Panc1 (cell line): ENCODE data around the gene PANK4.

ENCODE experiments used
- CTCF ChIP-seq: fragments of 450-650 bp; IDR thresholded peaks from 2 replicates; pipeline ENCODE4 v1.5.1; 2017; ENCODE audit warnings: mild to moderate bottlenecking
- POLR2AphosphoS5 ChIP-seq: IDR thresholded peaks from 2 replicates; pipeline ENCODE4 v1.6.1; 2012; ENCODE audit warnings: mild to moderate bottlenecking, low read depth, low read length, moderate library complexity
- REST ChIP-seq, 2 experiments: IDR thresholded peaks; 2 replicates each; pipeline ENCODE4 v1.6.1; 2011 to 2012; ENCODE audit warnings: low read depth in 2 of 2, control low read depth in 1 of 2, low read length in 1 of 2, mild to moderate bottlenecking in 1 of 2, moderate library complexity in 1 of 2; ENCODE audit not compliant: insufficient read depth in 1 of 2
- TCF7L2 ChIP-seq: IDR thresholded peaks from 2 replicates; pipeline ENCODE4 v1.6.1; 2011; ENCODE audit warnings: mild to moderate bottlenecking, low read depth, low read length, inconsistent platforms

- no peak for TF ChIP-seq TCF7L2
- TF ChIP-seq CTCF, result no peak
- peak in 1 of 2 experiments; percentile 8; a peak in 1 of 4 replicates for TF ChIP-seq REST (IDR thresholded peaks at IDR 0.05; ENCODE audit: insufficient read depth in 1 of 2, low read depth in 2 of 2, low read length in 1 of 2)
- TF ChIP-seq POLR2AphosphoS5, result no peak
Observed at GRCh38 chr1:2469103-2469940, 57.1 kb downstream of the PANK4 start.
